Nephron progenitor cell (in vitro differentiated cells): ENCODE measurements around the gene PTP4A2.
"Not testable (repeated sequence)": the region's sequence is repeated elsewhere in the genome, so short reads cannot be mapped to it uniquely, and the experiment has no call there.

Experiments
- DNase-seq: peaks from one replicate; pipeline ENCODE4 v3.0.0; 2021
- H3K27ac Mint-ChIP-seq: 2 replicates; pipeline ENCODE4 v1.8.0; 2021; ENCODE audit warnings: mild to moderate bottlenecking, moderate library complexity, mixed read lengths
- H3K27me3 Mint-ChIP-seq: 2 replicates; pipeline ENCODE4 v1.8.0; 2021; ENCODE audit warnings: mild to moderate bottlenecking, low read depth, mixed read lengths; ENCODE audit not compliant: poor library complexity
- H3K36me3 Mint-ChIP-seq: 2 replicates; pipeline ENCODE4 v1.8.0; 2021; ENCODE audit warnings: low read depth, mixed read lengths
- H3K4me1 Mint-ChIP-seq: 2 replicates; pipeline ENCODE4 v1.8.0; 2021; ENCODE audit warnings: mixed read lengths
- H3K4me3 Mint-ChIP-seq: 2 replicates; pipeline ENCODE4 v1.8.0; 2021; ENCODE audit warnings: mild to moderate bottlenecking, moderate library complexity, mixed read lengths
- H3K9me3 Mint-ChIP-seq: 2 replicates; pipeline ENCODE4 v1.8.0; 2021; ENCODE audit warnings: mild to moderate bottlenecking, moderate library complexity, mixed read lengths
- TF ChIP-seq, protein P1 (sequence below): fragments of 200-600 bp; sonication (generic); IDR thresholded peaks from 2 replicates; pipeline ENCODE4 v1.5.0; 2021; ENCODE audit warnings: antibody characterized with exemption

PTP4A2 gene

DNA sequence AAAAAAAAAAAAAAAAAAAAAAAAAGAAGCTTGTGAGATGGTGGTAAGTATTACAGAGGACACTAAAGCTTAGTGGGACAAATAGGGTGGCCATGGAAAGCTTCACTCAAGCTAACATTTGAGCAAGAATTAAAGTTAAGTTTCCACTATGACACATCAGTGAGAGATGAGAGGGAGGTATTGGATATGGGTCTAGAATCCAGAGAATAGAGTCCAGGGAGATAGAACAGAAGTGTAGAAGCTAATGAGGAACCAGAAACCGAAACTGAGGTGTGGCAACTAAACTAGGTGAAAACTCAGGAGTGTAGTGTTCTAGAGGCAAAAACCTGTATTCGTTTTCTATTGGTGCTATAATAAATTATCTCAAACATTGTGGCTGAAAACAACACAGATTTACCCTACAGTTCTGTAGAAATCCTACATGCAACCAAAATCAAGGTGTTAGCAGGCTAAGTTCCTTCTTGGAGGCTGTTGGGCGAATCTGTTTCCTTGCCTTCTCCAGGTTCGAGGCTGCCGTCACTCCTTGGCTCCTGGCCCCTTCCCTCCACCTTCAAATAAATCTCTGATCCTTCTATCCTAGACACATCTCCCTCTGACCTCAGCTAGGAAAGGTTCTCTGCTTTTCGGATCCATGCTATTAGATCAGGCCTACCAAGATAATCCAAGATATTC is 36.2 kb downstream of the PTP4A2 start:
- H3K9me3 Mint-ChIP-seq: peaks cover 11% of the 10 kb centered on the region
- TF ChIP-seq, protein P1, sequence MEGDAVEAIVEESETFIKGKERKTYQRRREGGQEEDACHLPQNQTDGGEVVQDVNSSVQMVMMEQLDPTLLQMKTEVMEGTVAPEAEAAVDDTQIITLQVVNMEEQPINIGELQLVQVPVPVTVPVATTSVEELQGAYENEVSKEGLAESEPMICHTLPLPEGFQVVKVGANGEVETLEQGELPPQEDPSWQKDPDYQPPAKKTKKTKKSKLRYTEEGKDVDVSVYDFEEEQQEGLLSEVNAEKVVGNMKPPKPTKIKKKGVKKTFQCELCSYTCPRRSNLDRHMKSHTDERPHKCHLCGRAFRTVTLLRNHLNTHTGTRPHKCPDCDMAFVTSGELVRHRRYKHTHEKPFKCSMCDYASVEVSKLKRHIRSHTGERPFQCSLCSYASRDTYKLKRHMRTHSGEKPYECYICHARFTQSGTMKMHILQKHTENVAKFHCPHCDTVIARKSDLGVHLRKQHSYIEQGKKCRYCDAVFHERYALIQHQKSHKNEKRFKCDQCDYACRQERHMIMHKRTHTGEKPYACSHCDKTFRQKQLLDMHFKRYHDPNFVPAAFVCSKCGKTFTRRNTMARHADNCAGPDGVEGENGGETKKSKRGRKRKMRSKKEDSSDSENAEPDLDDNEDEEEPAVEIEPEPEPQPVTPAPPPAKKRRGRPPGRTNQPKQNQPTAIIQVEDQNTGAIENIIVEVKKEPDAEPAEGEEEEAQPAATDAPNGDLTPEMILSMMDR: no peak
- no peak overlapping the region for H3K27ac Mint-ChIP-seq
- no peak for DNase-seq
- peaks cover 4% of the 10 kb centered on the region for H3K27me3 Mint-ChIP-seq
- H3K36me3 Mint-ChIP-seq: peaks cover 22% of the 10 kb centered on the region
- H3K4me1 Mint-ChIP-seq: peaks cover 4% of the 10 kb centered on the region
- no peak overlapping the region for H3K4me3 Mint-ChIP-seq

DNA sequence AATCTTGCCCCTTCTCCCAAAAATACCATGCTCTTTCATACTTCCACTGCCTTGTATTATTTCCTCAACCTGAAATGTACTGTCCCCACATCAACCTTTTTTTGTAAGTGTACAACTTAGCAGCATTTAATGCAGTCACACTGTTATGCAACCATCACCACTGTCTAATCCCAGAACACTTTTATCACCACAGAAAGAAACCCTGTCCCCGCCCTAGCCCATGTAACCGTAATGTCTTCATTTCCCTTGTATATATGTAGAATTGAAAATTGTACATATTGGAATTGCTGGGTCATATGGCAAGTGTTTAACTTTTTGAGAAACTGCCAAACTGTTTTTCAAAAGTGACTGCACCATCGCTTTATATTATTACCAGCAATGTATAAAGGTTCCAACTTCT is 37.4 kb downstream of the PTP4A2 start:
- Mint-ChIP-seq H3K4me1 (peaks cover 4% of the 10 kb centered on the region), H3K27me3 (peaks cover 4% of the 10 kb centered on the region), H3K27ac (no peak overlapping the region), H3K9me3 (peaks cover 14% of the 10 kb centered on the region), H3K4me3 (no peak overlapping the region), H3K36me3 (peaks cover 12% of the 10 kb centered on the region)
- no peak for DNase-seq
- TF ChIP-seq, protein P1: no peak

DNA sequence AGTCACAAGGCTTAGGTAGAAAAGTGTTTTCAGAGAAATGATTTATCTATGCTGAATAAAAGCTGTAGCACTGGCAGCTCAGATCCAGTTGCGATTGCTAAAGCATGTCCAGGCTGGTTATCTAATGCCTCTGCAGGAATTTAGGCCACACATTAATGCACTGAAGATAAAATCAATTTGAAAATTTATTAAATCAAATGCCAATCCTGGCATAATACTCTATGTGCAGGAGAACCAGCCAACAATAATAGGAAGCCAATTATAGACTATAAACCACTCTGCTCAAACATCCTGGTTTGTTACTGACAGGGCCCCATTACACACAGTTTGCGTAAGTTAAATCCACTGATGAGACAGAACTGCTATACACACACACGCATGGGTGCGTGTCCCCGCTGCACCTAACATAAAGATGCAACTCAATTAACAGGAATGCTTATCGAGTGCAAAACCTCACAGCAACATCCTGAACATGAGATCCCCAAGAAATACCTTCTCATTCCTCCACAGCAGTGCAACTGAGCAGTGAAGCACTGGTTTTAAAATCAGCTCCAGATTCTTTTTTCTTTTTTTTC is 40.6 kb downstream of the PTP4A2 start:
- TF ChIP-seq, protein P1: no peak
- Mint-ChIP-seq H3K27ac (no peak overlapping the region), H3K4me3 (no peak overlapping the region)

DNA sequence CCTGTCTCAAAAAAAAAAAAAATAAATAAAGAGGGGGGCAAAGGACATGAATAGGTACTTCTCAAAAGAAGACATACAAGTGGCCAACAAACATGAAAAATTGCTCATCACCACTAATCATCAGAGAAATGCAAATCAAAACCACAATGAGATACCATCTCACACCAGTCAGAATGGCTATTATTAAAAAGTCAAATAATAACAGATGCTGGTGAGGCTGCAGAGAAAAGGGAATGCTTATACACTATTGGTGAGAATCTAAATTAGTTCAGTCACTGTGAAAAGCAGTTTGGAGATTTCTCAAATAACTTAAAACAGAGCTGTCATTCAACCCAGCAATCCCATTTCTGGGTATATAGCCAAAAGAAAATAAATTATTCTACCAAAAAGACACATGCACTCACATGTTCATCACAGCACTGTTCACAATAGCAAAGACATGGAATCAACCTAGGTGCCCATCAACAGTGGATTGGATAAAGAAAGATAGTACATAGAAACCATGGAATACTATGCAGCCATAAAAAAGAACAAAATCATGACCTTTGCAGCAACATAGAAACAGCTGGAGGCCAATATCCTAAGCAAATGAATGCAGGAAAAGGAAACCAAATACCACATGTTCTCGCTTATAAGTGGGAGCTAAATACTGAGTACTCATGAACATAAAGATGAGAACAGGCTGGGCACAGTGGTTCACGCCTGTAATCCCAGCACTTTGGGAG is 42.5 kb downstream of the PTP4A2 start:
- not testable (repeated sequence) for H3K27ac Mint-ChIP-seq, H3K4me1 Mint-ChIP-seq, H3K27me3 Mint-ChIP-seq, H3K4me3 Mint-ChIP-seq, H3K36me3 Mint-ChIP-seq, DNase-seq
- H3K9me3 Mint-ChIP-seq: peaks cover 23% of the 10 kb centered on the region

More for the DNA sequence above, 40.6 kb downstream of the PTP4A2 start:
- Mint-ChIP-seq H3K36me3 (peaks cover 9% of the 10 kb centered on the region), H3K27me3 (peaks cover 6% of the 10 kb centered on the region), H3K4me1 (no peaks in the 10 kb centered on the region), H3K9me3 (peaks cover 33% of the 10 kb centered on the region)
- DNase-seq: no peak

DNA sequence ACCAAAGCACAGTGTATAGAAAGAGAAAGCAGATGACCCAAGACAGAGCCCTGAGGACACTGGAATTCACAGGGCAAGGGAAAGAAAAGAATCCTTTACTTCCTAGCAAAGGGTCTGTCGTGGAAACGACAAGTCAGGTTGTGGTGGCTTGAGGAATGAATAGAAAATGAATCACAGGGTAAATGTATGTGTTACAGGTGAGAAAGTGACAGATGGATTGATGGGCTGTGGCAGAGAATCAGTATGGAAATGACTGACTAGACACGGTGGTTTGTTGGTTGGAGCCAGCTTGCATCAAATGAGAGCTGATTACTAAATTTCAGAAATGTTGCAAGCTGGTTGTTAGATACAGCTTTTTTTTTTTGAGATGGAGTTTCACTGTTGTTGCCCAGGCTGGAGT is 46.9 kb downstream of the PTP4A2 start:
- Mint-ChIP-seq H3K27me3 (peaks cover 6% of the 10 kb centered on the region), H3K4me3 (no peak overlapping the region)

DNA sequence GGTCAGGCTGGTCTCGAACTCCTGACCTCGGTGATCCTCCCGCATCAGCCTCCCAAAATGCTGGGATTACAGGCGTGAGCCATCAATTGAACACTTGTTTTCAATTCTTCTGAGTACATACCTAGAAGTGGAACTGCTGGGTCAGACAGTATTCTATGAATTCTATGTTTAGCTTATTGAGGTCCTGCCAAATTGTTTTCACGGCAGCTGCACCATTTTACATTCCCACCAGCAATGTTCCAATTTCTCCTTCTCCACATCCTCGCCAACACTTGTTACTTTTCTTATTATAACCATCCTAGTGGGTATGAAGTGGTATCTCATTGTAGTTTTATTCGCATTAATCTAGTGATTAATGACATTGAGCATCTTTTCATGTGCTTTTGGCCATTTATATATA is 49.9 kb downstream of the PTP4A2 start:
- Mint-ChIP-seq H3K9me3 (peaks cover 2% of the 10 kb centered on the region), H3K27ac (no peak overlapping the region), H3K36me3 (no peaks in the 10 kb centered on the region), H3K4me1 (no peaks in the 10 kb centered on the region), H3K27me3 (peaks cover 8% of the 10 kb centered on the region), H3K4me3 (no peak overlapping the region)
- TF ChIP-seq, protein P1: no peak
- DNase-seq: no peak

More for the DNA sequence above, 46.9 kb downstream of the PTP4A2 start:
- DNase-seq: no peak
- H3K9me3 Mint-ChIP-seq: peaks cover 20% of the 10 kb centered on the region
- H3K27ac Mint-ChIP-seq: no peak overlapping the region
- no peaks in the 10 kb centered on the region for H3K36me3 Mint-ChIP-seq
- H3K4me1 Mint-ChIP-seq: no peaks in the 10 kb centered on the region
- TF ChIP-seq, protein P1: no peak
